Fibroblast of villous mesenchyme (primary cell): ENCODE measurements around the gene SLTM. TPM values are rescaled to one million over a fixed set of nuclear protein-coding genes. Genes with fewer than 3 reads are reported as not detected.

Experiments
- DNase-seq: peaks from one replicate; pipeline ENCODE4 v3.0.0-alpha.2; 2010; ENCODE audit warnings: low read depth
- H3K4me3 ChIP-seq: 2 replicates; pipeline ENCODE4 v1.5.1; 2011; ENCODE audit warnings: low read depth, mild to moderate bottlenecking, low read length
- CTCF ChIP-seq: IDR thresholded peaks from 2 replicates; pipeline ENCODE4 v1.5.1; 2012; ENCODE audit warnings: low read depth, mild to moderate bottlenecking, low read length; ENCODE audit not compliant: insufficient read depth
- total RNA-seq: library from RNA; depleted of rRNA; stranded (reverse); fragments of >200 nt; gene quantifications from 2 replicates; pipeline ENCODE4 v1.2.3, GENCODE V29; 2012

SLTM gene
- total RNA-seq: 66.7 and 68.7 TPM in 2 replicates

DNA sequence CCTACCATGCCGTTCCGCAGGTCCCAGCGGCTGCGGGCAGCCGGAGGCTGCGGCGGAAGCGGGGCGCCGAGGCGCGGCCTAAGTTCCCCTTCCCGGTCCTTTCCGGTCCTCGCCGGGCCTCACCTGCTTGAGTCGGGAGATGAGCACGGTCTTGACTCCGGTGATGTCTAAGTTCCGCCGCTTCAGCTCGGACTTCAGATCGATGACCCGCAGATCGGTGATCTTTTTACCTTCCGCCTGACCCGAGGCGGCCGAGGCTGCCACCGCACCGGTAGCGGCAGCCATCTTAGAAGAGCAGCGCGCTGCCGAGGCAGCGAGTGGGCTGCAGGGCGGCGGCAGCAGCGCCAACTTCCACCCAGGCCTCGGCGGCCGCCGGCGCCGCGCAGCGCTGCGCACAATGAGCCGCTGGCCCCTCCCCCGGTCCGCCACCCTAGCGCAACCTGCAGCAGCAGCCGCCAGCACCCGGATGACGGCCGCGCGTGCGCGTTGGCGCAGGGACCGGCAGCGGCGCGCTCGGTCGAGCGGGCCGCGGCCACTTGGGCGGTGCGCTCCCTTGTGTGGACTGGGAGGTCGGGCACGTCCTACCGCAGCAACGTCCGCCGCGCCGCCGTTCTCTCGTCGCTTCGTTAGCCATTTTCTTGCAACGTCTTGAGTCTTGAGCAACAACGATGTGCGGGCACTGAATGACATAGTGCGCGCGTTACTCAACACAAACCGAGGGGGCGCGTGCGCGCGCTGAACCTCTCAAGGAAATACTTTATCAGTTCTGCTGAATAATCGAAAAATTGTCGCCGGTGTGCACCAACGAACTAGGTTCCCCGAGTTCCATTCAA, at the start of gene SLTM:
Gene SLTM, minus strand, starts transcription at position 399 of the 833 bp plus-strand sequence. Its CDS starts 114 bp downstream, at position 285.
- TF ChIP-seq CTCF: peak; percentile 16
- H3K4me3 ChIP-seq: peak within 1 kb of the TSS; percentile 85
- peak; percentile 97 for DNase-seq

DNA sequence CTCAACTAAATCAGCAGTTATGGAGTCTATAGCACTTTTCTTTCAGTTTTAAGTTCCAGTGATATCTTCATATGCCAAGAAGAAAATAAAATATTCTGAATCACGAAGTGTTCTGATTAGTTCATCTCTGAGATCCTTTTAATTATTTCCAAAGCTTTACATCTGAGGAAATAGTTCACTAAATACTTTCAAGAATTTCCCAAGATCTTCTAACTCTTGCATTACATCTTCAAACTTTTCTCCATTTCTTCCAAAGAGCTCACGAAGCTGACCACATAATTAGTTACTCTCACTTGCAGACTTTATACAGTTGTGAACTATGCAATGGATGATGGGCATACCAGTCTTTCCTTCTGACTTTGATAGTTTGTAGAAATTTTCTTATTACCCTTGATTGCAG, 49.8 kb upstream of the SLTM start:
- DNase-seq: no peak
- no peak for TF ChIP-seq CTCF
- no peak overlapping the region for H3K4me3 ChIP-seq

DNA sequence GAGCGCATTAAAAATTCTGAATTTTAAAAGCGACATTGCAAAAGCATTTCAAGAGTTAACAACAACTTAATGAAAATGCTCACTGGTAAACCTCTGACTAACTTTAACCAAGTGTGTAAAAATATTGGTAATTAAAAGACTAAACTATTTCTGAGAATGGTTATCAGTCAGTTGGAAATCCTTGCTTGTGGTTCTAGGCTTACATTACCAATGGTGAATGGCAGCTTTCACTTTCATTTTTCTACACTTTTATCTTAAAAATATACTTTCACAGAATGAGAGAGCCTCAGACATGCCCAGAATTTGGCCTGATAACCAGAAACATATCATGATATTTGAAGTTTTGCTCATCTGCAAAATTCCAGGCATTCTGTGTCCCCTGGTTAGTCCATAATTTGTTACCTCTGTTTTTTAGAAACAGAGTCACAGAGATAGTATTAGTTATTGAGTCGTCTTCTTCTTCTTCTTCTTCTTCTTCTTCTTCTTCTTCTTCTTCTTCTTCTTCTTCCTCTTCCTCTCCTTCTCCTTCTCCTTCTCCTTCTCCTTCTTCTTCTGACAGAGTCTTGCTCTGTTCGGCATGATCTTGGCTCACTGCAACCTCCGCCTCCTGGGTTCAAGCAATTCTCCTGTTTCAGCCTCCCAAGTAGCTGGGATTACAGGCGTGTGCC, 48.5 kb upstream of the SLTM start:
- no peak for DNase-seq
- no peak for TF ChIP-seq CTCF
- H3K4me3 ChIP-seq: no peak overlapping the region

GRCh38 chr15:58980351-58980939, 47.0 kb upstream of the SLTM start:
- peak; percentile 45 for TF ChIP-seq CTCF
- peak; percentile 61 for DNase-seq
- no peak overlapping the region for H3K4me3 ChIP-seq

DNA sequence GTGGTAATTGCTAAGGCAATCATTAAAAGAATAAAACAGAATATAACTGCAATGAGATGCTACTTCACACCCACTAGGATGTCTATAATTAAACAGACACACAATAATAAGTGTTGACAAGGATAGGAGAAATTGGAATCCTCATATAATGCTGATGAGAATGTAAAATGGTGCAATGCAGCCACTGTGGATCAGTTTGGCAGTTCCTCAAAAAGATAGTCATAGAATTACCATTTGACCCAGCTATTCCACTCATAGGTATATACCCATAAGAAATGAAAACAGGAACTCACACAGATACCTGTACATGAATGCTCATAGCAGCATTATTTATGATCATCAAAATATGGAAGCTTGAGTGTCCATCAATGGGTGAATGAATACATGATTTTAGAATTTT, 44.4 kb upstream of the SLTM start:
- no peak for TF ChIP-seq CTCF
- H3K4me3 ChIP-seq: no peak overlapping the region
- no peak for DNase-seq

GRCh38 chr15:58967479-58967878, 34.0 kb upstream of the SLTM start:
- no peak for TF ChIP-seq CTCF
- DNase-seq: no peak
- no peak overlapping the region for H3K4me3 ChIP-seq
